Large intestine (tissue), 3 donors: ENCODE data around the gene FRMPD2. TPM values are rescaled to one million over a fixed set of nuclear protein-coding genes. Genes with fewer than 3 reads are reported as not detected.

ENCODE experiments used
- DNase-seq, 2 donors: peaks; one replicate each; pipeline versions ENCODE4 v3.0.0 to v3.0.0-alpha.2; 2013
- H3K27ac ChIP-seq: one replicate; pipeline ENCODE4 v1.5.1; 2013; ENCODE audit warnings: low read length
- H3K27me3 ChIP-seq: 2 replicates; pipeline ENCODE4 v1.6.1; 2013; ENCODE audit warnings: low read length; ENCODE audit not compliant: control insufficient read depth, insufficient read depth
- H3K36me3 ChIP-seq: 2 replicates; pipeline ENCODE4 v1.6.1; 2013; ENCODE audit warnings: low read length; ENCODE audit not compliant: control insufficient read depth, insufficient read depth
- H3K4me1 ChIP-seq: one replicate; pipeline ENCODE4 v1.6.1; 2013; ENCODE audit warnings: low read length; ENCODE audit not compliant: control insufficient read depth, insufficient read depth
- H3K4me3 ChIP-seq: one replicate; pipeline ENCODE4 v1.5.1; 2013; ENCODE audit warnings: low read length
- H3K9me3 ChIP-seq: one replicate; pipeline ENCODE4 v1.6.1; 2013; ENCODE audit warnings: mild to moderate bottlenecking, low read depth, low read length, moderate library complexity; ENCODE audit not compliant: control insufficient read depth
- WGBS: methylation state at CpG from one replicate; pipeline ENCODE4 v1.1.5; 2013; ENCODE audit warnings: low lambda C conversion rate; ENCODE audit not compliant: insufficient coverage; 5-methylcytosine and 5-hydroxymethylcytosine counted together
- polyA plus RNA-seq: library from polyadenylated mRNA; unstranded; fragments of 120-200 nt; gene quantifications from one replicate; pipeline ENCODE4 v1.2.1, GENCODE V29; 2013

The FRMPD2 gene
- polyA plus RNA-seq, 1 donor, result 0.06 TPM

- no peaks in the 10 kb centered on the region for H3K27me3 ChIP-seq
- H3K36me3 ChIP-seq, result no peaks in the 10 kb centered on the region
- no peak overlapping the region for H3K4me3 ChIP-seq
- H3K9me3 ChIP-seq, result no peaks in the 10 kb centered on the region
- H3K4me1 ChIP-seq, result no peaks in the 10 kb centered on the region
- WGBS, result 42% methylated on average over 2 of the region's 6 CpGs
- H3K27ac ChIP-seq, result no peak overlapping the region
- no peak for DNase-seq
These were observed 67.8 kb downstream of the FRMPD2 start for GRCh38 chr10:48206482-48207250.

DNA sequence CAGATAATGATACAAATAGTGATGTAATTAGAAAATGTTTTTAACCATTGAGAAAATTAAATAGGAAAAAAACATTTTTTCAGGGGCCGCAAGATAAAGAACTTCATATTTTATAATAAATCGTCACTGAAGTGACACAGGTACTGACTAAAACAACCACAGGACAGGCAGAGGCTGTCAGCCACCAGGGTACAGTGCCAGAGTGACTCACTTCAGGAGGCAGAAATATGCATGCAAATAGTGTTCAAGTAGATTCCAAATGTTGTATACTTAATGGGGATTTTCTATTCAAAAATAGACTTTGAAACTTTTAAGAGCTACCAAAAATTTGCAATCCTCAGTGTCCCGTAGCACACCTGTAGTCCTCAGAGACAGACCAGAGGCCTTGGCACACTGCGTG is 68.6 kb downstream of the FRMPD2 start:
- WGBS, result no CpG with 5 or more reads among the region's 4 CpGs
- no peaks in the 10 kb centered on the region for H3K36me3 ChIP-seq
- H3K27ac ChIP-seq, result no peak overlapping the region
- DNase-seq, result no peak
- no peaks in the 10 kb centered on the region for H3K4me1 ChIP-seq
- H3K9me3 ChIP-seq, result no peaks in the 10 kb centered on the region
- H3K4me3 ChIP-seq, result no peak overlapping the region
- no peaks in the 10 kb centered on the region for H3K27me3 ChIP-seq

DNA sequence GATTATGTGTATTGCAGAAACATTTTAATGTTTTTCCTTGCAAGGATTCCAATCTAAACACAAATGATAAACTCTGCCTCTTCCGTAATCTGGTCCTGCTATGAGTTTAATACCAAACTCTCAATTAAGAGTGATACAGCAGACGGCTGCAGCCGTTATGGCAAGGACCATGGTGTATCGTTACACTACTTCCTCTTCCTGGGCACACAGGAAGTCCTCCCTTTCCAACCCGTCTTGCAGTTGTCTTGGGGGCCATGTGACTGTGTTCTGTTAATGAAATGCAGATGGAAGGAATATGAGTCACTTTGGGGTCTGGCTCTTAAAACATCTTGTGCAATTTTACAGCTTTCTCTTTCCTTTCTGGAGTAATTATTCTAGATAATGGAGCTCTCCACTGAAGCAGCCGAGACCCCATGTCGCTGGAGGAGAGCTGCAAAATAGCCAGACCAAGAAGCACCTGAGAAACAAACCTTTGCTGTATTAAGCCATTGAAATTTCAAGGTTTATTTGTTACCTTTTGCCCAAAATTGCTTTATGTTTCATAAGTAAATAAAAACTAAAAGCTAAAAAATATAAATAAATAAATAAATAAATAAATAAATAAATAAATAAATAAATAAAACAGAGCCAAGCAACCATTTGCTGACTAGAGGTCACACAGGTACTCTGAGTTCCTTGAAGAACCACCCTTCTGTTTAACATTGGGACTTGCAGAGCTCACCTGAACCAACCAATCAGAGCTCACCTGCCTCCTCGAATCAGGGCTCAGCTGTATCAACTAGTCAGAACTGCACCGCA is 74.7 kb downstream of the FRMPD2 start:
- DNase-seq, result peak in 1 of 2 donors; percentile 34
- no CpG with 5 or more reads among the region's 9 CpGs for WGBS

DNA sequence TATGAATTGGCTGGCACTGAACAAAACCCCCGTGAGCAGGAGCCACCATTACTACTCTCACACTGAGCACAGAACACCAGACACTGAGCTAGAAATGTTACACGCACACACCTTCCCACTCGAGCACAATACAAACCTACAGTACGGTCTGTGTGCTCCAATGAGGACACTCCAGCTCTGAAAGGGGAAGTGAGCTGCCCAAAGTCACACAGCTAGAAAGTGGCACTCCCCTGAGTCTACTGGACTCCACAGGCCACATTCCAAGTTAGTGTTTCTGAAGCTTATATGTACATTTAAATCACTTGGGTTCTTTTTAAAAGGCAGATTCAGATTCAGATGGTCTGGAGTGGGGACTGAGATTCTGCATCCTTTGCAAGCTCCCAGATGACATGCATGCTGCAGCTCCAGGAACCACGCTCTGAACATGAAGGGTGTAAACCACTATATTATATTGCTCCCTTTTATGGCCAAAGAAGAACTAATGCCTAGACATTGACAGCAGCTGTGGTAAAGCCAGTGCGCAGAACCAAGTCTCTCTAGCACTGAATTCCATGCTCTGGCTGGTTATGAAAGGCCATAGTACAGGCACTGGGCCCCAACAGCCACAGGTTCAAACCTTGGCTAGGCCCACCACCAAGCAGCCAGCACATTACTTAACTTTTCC is 77.1 kb downstream of the FRMPD2 start:
- Histone ChIP-seq H3K4me1 (peaks cover 14% of the 10 kb centered on the region), H3K27me3 (no peaks in the 10 kb centered on the region), H3K4me3 (no peak overlapping the region), H3K36me3 (no peaks in the 10 kb centered on the region), H3K9me3 (no peaks in the 10 kb centered on the region), H3K27ac (no peak overlapping the region)
- no CpG with 5 or more reads among the region's 6 CpGs for WGBS
- no peak for DNase-seq

More for the DNA sequence above, 74.7 kb downstream of the FRMPD2 start:
- Histone ChIP-seq H3K4me1 (peaks cover 5% of the 10 kb centered on the region), H3K9me3 (no peaks in the 10 kb centered on the region), H3K27ac (no peak overlapping the region), H3K27me3 (no peaks in the 10 kb centered on the region), H3K36me3 (no peaks in the 10 kb centered on the region), H3K4me3 (no peak overlapping the region)

GRCh38 chr10:48195803-48196202 is 78.7 kb downstream of the FRMPD2 start:
- H3K9me3 ChIP-seq, result no peaks in the 10 kb centered on the region
- no CpG with 5 or more reads among the region's 2 CpGs for WGBS
- H3K4me1 ChIP-seq, result peaks cover 14% of the 10 kb centered on the region
- no peak overlapping the region for H3K27ac ChIP-seq
- H3K27me3 ChIP-seq, result no peaks in the 10 kb centered on the region
- no peak for DNase-seq
- no peak overlapping the region for H3K4me3 ChIP-seq
- H3K36me3 ChIP-seq, result no peaks in the 10 kb centered on the region

DNA sequence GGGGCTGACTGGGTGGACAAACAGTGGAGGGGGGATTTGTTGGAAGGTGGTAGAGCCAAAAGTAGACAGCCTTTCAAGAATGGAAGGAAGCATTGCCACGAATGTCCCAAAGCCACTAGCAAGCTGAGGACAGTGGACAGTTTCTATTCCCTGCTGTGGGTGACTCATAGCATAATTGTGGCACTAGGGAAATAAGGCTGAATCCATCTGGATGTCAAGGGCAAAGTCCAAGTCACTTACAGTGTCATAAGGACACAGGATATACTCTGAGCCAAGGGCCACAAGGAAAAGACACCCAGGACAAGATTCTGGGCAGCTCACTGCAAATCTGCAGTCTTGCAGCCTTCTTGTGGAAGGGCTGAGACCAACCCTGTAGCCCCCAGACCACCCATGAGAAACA is 79.7 kb downstream of the FRMPD2 start:
- H3K4me3 ChIP-seq, result no peak overlapping the region
- H3K27ac ChIP-seq, result peak overlapping the region; percentile 71
- H3K27me3 ChIP-seq, result no peaks in the 10 kb centered on the region
- no peaks in the 10 kb centered on the region for H3K36me3 ChIP-seq
- peak; percentile 86 to 94 for DNase-seq
- H3K4me1 ChIP-seq, result peaks cover 14% of the 10 kb centered on the region
- no peaks in the 10 kb centered on the region for H3K9me3 ChIP-seq
- no CpG with 5 or more reads among the region's 1 CpG for WGBS

- H3K9me3 ChIP-seq, result no peaks in the 10 kb centered on the region
- H3K4me1 ChIP-seq, result peaks cover 27% of the 10 kb centered on the region
- no peak for DNase-seq
- H3K4me3 ChIP-seq, result no peak overlapping the region
- no peak overlapping the region for H3K27ac ChIP-seq
- no peaks in the 10 kb centered on the region for H3K36me3 ChIP-seq
- WGBS, result no CpG with 5 or more reads among the region's 2 CpGs
- no peaks in the 10 kb centered on the region for H3K27me3 ChIP-seq
These were observed 80.9 kb downstream of the FRMPD2 start for GRCh38 chr10:48193556-48193955.

DNA sequence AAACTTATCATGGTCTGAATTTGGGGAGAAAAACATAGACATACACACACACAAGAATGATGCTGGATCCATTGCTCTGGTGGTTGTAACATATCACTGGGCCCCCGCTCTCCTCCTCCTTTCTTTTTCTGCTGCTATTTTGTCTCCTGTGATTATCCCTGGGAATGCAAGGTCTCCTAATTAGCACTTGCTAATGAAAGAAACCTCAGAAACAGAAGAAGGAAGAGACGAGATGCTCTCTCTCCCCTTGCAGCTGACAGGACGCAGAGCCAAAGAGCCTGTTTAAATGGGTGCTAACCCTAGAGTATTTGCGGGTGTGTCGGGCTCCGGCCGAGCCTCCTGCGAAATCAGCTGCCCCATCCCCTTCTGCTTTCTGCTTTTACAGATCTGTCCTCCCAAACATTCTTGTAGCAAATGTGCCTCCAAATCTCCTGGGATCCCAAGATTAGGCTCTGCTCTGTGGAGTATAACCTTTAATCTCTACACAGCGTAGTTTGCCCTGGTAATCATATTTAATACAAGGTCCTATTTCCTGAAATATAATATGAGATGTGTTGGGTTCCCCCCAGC is 81.5 kb downstream of the FRMPD2 start:
- H3K27ac ChIP-seq, result no peak overlapping the region
- WGBS, result no CpG with 5 or more reads among the region's 9 CpGs
- peaks cover 33% of the 10 kb centered on the region for H3K4me1 ChIP-seq
- no peaks in the 10 kb centered on the region for H3K36me3 ChIP-seq
- H3K9me3 ChIP-seq, result no peaks in the 10 kb centered on the region
- no peak for DNase-seq
- no peaks in the 10 kb centered on the region for H3K27me3 ChIP-seq
- H3K4me3 ChIP-seq, result no peak overlapping the region

DNA sequence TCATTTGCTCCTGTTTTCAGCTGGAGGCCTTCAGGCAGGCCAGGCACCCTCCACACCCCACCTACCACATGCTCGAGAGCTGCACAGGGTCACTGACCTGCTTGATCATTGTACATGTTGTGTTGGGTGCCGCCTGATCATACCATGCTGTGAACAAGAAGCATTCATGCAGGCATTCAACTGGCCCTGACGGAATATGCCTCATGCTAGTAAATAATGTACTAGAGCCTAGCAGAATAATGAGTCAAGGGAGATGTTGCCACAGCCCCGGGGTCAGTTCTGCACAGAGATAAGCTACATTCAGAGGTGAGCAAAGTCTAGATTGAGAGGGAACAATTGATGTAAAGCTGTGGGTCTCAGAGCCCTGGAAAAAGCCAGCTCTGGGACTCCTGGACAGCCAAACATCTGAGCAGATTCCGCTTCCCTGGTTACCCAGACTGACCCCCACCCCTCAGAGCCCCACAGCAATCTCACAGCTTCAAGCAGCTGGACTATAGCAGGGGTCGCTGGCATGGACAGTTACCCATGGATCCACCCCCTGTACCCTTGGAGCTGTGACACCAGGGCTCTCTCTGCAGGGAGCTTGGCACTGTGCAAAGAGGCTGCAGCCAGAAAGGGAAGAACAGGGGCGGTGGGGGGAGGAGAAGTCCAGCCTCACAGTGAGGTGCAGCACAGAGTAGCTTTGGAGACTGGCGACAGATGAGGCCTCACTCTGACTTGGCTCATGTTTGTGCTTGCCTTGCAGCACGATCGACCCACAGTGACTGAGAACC is 86.6 kb downstream of the FRMPD2 start:
- H3K27ac ChIP-seq, result peak overlapping the region; percentile 80
- no peaks in the 10 kb centered on the region for H3K27me3 ChIP-seq
- H3K4me1 ChIP-seq, result peaks cover 30% of the 10 kb centered on the region
- no CpG with 5 or more reads among the region's 10 CpGs for WGBS
- H3K4me3 ChIP-seq, result no peak overlapping the region
- H3K36me3 ChIP-seq, result no peaks in the 10 kb centered on the region
- DNase-seq, result peak; percentile 82 to 91
- no peaks in the 10 kb centered on the region for H3K9me3 ChIP-seq
